GM21447 (cell line): ENCODE results near the gene MUC4.
"Not testable (repeated sequence)": the region's sequence is repeated elsewhere in the genome, so short reads cannot be mapped to it uniquely, and the experiment has no call there.

Experiments used
- ATAC-seq: cut with Tn5 transposase; IDR thresholded peaks from one replicate; pipeline ENCODE4 v1.9.1; 2021; ENCODE audit not compliant: unreplicated experiment

The MUC4 gene

DNA sequence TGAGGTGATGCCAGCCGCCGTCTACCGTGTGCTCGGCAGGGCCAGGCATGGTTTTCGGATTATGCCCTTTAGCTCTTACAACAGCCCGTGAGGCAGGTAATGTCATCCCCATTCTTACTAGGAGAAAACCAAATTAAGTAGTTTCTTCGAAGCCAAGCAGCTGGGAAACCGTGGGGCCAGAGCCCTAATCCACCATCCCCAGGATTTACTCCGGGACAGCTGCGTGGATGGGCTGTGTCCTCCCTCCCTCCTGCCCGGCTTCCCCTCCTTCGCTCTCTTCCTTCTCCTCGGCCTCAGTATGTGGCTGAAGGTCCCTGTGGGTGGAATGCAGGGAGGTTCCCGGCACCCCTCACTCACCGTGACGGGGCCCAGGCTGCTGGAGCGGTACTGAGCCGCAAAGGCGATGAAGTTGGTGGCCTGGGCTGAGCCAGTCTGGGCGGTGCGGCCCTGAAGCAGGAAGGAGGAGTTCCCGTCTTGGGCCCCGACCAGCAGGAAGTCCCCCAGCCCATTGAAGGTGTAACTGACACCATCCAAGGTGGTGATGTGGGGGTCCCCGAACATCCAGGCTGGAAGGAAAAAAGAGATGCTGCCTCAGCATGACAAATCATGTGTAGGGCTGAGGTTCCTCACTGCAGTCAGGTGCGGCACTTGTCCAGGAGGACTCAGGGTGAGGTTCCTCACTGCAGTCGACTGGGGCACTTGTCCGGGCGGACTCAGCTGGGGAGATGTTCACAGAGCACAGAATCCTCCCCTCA is 48.5 kb downstream of the MUC4 start:
- ATAC-seq = no peak

DNA sequence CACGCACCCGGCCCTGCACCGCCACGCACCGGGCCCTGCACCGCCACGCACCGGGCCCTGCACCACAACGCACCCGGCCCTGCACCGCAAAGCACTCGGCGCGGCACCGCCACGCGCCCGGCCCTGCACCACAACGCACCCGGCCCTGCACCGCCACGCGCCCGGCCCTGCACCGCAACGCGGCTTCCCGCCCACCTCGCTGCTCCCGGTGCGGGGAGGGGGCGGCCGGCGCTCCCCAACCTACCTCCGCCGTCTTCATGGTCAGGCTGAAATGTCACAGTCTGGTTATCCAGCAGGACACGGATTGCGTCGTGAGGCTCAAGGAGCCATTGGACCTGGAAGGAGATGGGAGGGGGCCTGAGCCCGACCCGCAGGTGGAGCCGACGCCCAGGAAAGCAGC is 49.1 kb downstream of the MUC4 start:
- no peak for ATAC-seq

DNA sequence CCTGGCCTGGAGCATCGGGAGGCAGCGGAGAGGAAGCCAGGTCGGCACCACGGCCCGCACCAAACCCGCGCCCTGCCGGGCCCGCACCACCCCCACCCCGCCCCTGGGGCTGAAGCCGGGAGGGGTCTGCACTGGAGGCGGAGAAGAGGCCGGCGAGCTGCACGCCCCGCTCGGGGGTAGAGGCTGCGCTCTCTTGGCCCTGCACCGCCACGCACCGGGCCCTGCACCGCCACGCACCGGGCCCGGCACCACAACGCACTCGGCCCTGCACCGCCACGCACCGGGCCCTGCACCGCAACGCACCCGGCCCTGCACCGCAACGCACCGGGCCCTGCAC is 49.5 kb downstream of the MUC4 start:
- ATAC-seq = no peak

DNA sequence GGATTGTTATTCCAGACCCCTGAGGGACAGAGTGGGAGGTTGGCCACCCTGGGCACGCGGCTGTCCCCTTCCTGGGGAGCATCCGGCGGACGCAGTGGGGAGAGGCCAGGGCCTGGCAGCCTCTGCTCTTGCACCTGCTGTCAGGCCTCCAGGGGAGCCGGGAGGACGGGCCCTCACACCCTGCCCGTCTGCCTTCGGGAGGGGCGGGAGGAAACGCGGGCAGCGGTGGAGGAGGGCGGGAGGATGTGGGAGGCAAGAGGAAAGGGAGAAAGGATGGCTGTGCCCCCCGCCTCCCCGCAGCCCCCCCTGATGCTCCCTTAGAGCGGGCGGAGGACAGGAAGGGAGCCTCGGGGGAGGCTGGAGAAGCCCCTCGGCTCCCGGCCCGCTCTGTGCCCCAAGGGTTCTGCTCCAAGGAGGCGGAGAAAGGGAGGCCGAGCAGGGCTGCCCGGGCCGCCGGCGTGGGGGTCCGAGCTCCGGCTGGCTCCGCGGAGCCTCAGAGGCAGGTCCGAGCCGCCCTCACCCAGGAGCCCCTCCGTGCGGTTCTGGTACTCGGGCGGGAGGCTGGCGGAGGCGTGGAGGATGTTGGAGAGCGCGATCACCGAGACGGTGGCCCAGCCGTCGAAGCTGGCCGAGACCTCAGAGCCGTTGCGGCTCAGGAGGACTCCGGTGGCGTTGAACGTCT is 50.0 kb downstream of the MUC4 start:
- ATAC-seq = no peak

DNA sequence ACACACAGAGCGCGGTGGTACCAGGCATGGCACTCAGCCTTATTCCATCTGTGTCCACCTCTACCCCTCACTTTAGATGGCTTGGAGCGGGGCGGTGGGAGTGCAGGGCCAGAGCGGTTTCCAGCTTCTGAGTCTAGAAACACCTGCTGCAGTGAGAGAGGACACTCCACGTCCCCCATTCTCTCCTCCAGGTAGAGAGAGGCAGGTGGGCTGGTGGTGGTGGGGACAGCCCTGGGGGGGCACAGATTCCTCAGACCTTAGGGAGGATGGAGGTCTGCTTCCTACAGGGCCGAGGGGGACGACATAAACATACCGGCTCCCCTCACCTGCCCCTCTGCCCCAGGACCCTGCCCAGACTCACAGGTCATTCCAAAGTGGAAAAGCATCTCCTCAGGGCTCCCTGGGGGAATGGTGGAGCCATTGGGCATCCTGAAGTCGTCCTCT is 50.6 kb downstream of the MUC4 start:
- ATAC-seq = no peak

DNA sequence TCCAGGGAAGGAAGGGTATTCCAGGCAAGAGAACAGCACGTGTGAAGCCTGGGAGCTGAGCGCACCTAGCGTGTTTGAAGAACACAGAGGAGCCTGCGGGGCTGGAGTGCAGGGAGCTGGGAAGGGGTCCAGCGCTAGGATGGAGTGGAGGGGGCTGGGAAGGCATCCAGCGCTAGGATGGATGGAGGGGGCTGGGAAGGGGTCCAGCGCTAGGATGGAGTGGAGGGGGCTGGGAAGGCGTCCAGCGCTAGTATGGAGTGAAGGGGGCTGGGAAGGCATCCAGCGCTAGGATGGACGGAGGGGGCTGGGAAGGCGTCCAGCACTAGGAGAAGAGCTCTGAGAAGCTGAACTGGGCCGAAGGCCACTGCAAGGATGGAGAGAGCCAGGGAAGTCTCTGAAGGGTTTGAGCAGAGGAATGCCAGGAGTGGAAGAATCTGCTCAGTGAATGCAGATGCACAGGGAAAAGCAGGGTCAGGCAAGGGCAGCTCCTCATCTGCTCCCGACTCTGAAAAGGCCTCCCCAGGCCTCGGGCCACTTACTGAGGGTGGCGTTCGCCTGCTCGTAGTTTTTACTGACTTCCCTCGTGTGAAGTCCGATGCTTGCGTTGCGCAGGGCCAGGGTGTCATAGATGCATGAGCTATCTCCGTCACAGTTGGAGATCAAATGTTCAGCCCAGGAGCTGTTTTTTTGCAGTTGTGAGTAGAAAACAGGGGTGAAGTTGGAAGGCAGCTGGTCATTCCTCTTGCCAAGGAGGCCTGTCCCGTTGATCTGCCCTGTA is 51.2 kb downstream of the MUC4 start:
- ATAC-seq = no peak

DNA sequence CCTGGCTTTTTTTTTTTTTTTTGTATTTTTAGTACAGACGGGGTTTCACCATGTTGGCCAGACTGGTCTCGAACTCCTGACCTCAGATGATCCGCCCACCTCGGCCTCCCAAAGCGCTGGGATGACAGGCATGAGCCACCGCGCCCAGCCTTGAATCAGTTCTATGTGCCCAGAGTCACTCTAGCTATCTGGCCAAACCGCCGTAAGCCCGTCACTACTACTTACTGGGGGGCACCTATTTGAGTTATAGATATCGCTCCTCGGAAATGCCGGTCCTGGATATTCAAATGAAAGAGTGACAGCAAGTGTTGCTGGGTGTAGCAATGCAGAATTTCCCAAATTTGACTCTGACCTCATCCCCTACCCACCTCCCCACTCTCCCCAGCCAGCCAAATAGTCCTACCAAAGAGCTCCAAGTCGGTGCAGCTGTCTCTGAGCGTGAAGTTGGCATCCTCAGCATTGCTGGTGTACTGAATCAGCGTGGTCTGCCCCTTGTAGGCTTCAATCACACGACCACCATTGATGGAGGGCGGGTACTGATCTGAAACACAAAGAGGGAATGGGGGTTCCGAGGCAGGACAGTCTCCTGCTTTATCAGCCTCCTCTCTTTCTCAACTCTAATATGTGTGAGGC is 52.9 kb downstream of the MUC4 start:
- no peak for ATAC-seq

DNA sequence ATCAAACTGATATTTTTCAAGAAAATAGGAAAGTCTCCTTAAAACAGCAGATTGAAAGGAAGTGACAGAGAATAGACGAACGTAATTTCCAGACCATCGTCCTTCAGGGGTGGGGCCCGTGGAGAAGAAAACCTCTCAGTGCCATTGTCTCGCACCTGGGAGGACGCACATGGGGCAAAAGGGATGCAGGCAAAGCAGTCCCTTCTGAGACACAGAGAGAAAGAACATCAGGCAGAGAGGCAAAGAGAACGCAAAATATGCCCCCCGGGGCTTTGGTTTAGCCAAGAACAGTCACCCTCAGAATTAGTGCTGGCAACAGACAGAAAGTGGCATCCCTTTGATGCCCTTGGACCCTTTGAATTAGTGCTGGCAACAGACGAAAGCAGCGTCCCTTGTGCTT is 53.9 kb downstream of the MUC4 start:
- ATAC-seq = no peak

DNA sequence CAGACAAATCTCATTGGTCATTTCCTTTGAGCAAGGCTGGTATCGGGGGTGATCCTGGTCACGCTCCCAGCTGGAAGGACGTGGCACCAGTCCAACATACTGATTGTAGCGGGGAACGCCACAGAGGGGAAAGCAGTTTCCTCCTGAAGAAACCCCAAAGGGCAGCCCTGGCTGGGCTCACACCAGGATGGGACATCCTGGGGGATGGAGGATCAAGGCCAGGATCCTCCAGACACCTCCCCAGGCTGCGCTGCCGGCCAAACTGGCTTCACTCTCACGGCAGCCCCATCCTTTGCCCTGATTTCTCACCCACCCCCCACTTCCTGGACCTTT is 54.3 kb downstream of the MUC4 start:
- no peak for ATAC-seq

DNA sequence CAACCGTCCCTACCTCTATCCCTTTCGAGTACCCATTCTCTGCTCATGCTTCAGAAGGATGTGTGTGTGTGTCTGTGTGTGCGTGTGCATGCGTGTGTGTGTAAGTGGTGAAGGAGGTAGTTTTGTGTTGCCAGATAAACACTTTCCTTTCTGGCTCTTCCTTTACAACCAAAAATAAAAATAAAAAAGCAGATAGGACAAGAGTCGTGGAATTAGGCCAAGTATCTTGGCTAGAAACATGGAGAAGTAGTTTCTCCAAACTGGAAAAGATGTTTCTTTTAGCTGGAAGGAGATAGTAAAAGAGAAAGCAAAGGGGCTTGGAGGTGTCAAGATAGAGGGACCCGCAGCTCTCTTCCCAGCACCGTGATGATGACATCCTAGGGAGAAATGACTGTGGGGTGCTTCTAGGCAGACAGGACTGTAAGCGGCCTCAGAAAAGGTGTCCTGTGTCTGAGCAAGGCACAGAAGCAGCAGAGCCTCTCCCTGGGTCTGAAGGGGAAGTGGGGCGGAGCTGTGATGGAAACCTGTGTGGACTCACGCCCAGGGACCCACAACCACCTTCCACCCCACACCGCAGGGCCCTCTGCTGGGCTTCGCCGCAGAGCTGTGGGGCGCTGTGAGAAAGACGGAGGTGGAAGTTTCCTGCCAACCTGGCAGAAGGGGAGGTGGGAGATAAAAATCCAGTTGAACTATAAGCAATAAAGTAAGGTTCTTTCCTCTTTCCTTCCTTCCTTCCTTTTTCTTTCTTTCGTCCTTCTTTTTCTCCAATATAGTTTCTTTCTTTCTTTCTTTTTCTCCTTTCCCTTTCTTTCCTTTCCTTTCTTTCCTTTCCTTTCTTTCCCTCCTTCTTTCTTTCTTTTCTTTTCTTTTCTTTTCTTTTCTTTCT is 55.7 kb downstream of the MUC4 start:
- no peak for ATAC-seq

DNA sequence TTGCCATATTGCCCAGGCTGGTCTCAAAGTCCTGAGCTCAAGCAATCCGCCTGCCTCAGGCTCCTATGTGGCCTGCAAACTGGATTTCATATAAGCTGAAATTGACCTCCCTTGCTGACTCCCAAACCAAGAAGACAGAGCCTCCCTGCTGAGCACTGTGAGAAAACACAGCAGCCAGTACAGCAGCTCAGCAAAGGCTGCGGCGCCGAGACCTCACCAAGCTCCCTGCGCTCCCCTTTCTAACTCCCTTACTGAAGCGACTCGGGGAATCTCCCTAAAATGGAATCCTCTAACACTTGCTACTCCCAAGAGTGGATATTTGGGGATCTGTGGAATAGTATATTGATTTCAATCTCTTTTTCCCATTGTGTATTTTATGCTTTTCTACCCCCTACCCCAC is 56.3 kb downstream of the MUC4 start:
- ATAC-seq = no peak

DNA sequence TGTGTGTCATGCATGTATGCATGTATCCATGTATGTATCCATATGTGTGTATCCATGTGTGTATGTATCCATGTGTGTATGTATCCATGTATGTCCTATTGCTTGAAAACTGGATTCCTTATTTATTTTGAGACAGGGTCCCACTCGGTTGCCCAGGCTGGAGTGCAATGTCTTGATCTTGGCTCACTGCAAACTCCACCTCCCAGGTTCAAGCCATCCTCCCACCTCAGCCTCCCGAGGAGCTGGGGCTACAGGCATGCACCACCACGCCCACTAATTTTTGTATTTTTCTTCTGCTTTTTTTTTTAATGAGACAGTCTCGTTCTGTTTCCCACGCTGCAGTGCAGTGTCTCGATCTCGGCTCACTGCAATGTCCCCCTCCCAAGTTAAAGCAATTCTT is 56.8 kb downstream of the MUC4 start:
- ATAC-seq = no peak

DNA sequence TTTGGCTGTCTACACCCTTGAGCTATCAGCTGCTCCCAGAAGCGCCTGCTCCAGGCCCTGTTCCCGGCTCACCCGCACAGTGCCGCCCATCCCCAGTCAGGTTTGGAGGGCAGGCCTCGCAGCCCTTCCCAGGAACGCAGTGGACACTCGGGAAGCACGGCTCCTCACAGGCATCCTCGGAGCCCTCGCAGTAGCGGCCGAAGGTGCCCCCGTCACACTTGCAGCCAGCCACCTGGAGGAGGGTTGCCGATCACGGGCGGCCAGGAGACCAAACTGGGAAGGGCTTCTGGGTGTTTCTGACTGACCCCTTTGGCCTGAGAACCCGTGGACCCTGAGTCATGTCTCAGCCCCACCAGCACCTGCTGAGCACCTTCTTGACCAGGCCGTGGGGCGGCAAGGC is 57.6 kb downstream of the MUC4 start:
- ATAC-seq = no peak

DNA sequence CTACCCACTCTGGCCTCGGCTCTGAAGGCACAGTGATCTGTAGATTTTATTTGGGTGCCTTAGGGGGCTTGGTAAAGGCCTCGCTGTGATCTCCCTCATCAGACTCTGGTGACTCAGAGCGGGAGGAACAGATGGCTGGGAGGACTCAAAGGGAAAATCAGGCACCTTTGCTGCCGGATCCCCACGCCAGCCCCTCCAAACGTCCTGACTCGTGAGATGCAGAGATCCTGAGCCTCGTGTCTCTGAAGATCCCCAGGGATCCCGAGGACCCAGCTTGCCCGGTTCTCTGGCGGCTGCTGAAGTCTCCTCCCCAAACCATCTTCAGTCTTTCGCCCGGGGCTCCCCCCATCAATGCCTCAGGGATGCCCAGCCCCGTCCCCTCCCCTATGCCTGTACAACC is 58.1 kb downstream of the MUC4 start:
- ATAC-seq = no peak

DNA sequence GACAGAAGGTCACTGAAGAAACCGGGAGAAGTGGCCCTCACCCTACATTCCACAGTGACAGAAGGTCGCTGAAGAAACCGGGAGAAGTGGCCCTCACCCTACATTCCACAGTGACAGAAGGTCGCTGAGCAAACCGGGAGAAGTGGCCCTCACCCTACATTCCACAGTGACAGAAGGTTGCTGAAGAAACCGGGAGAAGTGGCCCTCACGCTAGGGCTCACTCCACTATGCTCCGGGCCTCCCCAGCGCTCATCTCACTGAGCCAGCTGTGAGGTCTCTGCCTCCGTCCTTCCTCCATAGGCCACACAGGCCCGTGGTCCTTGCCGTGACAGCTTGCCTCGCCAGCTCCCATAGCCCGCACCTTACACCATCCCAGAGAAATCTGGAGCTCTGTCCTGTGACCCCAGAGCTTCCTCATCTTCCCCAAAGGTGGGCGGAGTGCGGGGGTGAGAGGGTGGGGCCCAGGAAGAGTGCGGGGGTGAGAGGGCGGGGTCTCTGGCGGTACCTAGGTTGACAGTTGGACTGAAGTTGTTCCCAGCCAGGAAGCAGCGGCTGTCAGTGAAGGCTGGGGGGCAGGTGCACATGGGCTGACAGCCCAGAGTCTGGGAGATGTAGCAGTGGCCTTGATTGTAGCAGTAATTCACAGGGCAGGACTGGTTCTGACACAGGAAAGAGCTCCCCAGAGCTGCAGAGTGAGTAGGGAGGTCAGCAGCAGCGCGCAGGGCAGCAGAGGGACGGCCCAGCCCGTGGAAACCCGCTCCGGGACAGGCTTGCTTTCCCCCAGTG is 59.0 kb downstream of the MUC4 start:
- ATAC-seq = no peak

DNA sequence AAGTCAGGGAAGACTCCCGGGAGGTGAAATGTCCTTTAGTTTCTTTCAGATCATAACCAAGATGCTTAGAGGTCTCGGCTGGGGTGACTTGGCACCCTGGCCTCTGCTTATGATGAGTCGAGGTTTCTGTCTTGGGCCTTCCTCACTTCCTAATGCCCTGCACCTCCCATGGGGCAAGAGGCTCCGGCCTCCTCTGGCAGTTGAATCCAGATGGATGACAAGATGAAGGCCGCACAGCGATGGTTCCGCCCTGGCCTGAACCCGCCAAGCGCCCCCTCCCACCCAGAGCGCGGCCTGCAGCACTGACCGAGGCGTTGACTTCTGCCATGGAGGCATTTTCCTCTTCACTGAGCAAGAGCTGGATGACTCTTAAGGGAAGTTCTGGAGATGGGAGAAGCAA is 59.7 kb downstream of the MUC4 start:
- no peak for ATAC-seq

DNA sequence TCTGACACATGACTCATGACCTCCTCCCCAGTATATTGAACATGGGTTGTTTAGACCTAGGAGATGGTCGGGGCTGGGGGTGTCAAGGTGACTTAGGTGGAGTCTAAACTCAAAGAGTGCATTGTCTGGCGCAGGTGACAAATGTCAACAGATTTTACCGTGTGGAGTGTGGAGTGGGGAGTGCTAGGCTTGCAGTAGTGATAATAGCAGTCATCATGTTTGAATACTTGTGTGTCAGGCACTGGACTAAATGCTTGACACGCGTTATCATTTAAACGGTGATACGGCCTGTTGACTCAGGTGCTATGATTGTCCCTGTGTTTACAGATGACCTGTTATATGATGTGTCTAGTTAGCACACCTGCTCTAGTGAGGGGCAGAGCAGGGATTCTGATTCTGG is 60.2 kb downstream of the MUC4 start:
- no peak for ATAC-seq

DNA sequence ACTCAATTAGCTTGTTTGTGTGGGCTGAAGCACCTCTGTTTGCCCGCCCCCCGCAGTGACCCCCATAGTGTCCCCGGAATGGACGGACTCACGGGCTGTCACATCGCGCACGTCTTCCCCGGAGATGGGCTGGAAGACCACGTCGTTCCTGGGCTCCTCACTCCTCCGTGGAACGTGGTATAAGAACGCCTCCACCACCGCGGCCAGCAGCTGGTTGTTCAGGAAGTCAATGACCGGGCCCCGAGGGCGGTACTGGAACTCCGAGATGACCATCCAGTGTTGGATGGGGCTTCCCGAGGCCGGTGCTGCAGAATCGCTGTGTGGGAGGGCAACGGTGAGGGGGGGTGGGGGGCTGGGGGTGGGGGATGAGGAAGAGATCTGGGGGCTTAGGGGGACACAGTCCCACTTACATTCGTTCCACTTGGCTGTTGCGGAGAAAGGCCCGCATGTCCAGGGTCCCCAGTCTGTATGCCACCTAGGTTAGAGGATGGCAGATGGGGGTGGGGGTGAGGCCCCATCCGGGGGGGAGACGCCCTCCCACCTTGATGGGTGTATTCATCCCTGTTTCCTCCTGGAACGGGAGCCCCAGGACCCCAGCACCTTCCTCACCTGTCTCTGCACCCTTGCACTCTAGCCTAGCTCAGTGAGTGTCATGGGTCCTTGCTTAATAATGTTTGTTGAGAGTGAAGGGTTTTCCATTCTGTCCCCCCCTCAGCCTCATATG is 60.8 kb downstream of the MUC4 start:
- no peak for ATAC-seq

DNA sequence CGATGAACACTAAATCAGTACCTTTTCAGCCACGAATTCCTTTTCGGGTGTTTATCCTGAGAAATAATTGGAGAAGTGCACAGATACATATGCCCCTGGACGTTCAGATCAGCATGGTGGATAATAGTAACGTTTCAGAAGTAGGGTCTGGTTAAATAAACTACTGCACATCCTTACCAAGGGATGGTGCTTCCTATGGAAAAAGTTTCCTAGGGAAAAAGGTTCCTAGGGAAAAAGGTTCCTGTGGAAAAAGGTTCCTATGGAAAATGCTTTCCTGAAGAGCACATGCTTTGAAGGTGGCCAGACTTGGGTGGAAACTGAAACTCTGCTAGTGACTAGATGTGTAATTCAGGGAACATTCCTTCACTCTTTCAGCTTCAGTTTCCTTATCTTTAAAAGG is 62.6 kb downstream of the MUC4 start:
- ATAC-seq = not testable (repeated sequence)
